Fibroblast of the aortic adventitia (primary cell): Measurements from ENCODE around the gene MAP3K5. TPM values are rescaled to one million over a fixed set of nuclear protein-coding genes. Genes with fewer than 3 reads are reported as not detected.

Source experiments
- DNase-seq: peaks from one replicate; pipeline ENCODE4 v3.0.0-alpha.2; 2010; ENCODE audit warnings: low read depth
- H3K4me3 ChIP-seq: 2 replicates; pipeline ENCODE4 v1.5.1; 2011; ENCODE audit warnings: low read depth, mild to moderate bottlenecking, control low read depth, low read length, moderate library complexity
- CTCF ChIP-seq: IDR thresholded peaks from 2 replicates; pipeline ENCODE4 v1.5.1; 2011; ENCODE audit warnings: mild to moderate bottlenecking, low read length, control low read depth, inconsistent platforms; ENCODE audit not compliant: insufficient read depth
- total RNA-seq: library from RNA; depleted of rRNA; stranded (reverse); fragments of >200 nt; gene quantifications from 2 replicates; pipeline ENCODE4 v1.2.3, GENCODE V29; 2012; ENCODE audit warnings: low replicate concordance

MAP3K5 gene
- total RNA-seq, 1 donor, result 15.5 TPM

DNA sequence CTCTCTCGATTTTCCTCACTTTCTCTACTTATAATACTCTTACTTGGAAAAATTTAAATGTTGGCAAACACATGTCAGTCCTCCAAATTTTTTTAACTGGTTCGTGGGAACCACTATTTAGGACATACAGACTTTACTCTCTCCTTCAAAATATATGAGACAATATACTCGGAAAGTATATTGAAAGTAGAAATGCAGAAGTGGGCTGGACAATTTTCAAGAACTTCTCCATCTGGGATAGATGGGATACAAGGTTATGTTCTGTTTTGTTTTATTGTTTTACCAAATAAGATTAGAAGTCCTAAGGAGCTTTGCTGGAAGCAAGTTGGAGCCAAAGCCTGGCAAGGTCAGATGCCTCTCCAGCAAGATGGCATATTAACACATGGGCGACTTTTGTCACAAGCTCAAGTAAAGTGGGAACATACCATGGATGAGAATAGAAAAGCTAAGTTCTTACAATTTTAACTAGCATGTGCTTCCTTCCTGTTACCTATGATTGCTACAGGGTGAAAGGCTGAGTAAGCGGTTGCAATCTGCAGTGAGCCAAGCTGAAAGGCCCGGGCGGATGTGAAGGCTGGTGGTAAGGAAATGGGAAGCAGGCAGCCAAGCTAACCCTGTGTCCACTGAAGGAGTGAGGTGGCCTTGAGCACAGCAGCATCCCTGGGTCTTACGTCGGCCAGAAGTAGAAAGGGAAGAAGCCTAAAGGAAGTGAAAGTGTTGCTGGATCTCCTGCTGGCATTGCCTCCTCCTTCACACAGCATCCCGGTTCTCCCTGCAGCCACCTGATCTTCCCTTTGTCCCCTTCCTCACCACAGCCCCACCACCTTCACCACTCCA lies 7.1 kb downstream of the MAP3K5 start:
- no peak overlapping the region for H3K4me3 ChIP-seq
- no peak for DNase-seq
- TF ChIP-seq CTCF, result no peak

- no peak for TF ChIP-seq CTCF
- H3K4me3 ChIP-seq, result no peak overlapping the region
- no peak for DNase-seq
These were observed 8.0 kb downstream of the MAP3K5 start for GRCh38 chr6:136784271-136784664.

DNA sequence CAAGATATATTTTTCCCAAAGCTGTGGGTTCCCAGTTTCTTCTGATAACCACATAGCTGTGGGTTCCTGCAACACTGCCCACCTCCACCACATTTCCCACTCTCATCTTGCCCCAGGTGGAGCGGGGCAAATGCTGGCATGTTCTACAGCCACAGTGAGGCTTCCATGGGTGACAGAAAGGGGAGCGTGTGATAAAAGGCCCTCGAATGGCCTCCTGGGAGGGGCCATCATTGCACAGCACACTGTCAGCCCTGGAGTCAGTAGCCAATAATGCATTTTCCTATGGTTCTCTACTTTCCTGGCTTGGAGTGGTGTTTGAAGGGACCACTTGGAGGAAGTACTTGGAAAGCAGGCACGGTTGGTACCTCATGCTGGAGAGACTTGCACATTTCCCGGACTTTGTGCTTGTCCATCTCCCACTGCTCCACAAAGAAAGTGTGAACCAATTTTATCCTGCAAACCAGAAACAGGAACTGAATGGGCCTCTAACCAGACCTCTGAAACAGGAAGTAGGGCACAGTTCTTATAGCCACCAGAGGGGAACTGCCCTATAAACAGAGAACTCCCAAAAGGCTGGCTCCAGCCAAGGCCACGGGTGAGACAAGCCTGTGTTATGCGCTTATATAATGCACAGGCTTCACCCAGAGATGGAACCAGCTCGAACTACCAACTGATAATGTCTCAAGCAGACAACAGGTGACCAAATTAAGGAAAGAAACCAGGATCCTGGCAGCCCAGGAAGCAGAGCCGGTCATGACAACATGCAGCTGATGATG lies 8.6 kb downstream of the MAP3K5 start:
- no peak overlapping the region for H3K4me3 ChIP-seq
- no peak for DNase-seq
- no peak for TF ChIP-seq CTCF

GRCh38 chr6:136783021-136783420 lies 9.3 kb downstream of the MAP3K5 start:
- no peak for DNase-seq
- no peak for TF ChIP-seq CTCF
- no peak overlapping the region for H3K4me3 ChIP-seq

GRCh38 chr6:136782021-136782770 lies 10.1 kb downstream of the MAP3K5 start:
- no peak for TF ChIP-seq CTCF
- H3K4me3 ChIP-seq, result no peak overlapping the region
- DNase-seq, result peak; percentile 62

GRCh38 chr6:136780972-136781371 lies 11.3 kb downstream of the MAP3K5 start:
- no peak overlapping the region for H3K4me3 ChIP-seq
- no peak for TF ChIP-seq CTCF
- no peak for DNase-seq
